ENCODE results near the gene BEX4.
A peak's percentile ranks its signal among the peaks of the same experiment; 100 is the strongest.
"Not testable (repeated sequence)": the region's sequence is repeated elsewhere in the genome, so short reads cannot be mapped to it uniquely, and the experiment has no call there.

The BEX4 gene

DNA sequence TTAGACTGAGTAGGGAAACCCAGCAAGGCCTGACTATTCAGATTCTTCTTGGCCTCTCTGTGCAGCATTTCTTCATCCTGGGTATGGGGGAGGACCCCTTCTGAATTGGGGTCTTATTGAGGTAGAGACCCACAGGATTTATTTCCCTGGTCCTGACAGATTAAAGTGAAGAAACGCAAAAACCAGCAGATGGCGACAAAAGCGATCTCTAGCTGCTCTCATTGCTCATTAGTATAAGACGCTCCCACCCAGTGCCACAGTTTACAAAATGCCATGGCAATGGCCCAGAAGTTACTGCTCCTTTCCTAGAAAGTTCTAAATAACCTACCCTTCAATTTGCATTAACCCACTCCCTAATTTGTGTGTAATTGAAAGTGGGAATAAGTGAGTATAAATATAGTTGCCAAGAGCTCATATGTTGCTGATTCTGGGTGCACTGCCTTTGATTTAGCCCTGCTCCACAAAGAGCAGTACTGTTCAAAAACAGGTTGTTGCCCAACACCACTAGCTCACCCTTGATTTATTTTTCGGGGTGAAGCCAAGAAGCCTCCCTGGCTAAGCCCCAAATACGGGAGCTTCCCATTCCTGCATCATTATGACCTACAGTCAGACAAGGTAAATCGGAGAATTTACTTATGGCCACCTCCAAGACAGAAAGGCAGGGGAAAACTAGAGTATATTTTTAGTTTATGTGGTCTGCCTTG, 3.7 kb upstream of the BEX4 start:
- no peak overlapping the region for H3K4me3 ChIP-seq (ENCODE audit: low read depth, low read length)
- H3K27me3 ChIP-seq (ENCODE audit: control insufficient read depth, insufficient read depth, low read length), result peaks cover 3% of the 10 kb centered on the region
- no peaks in the 10 kb centered on the region for H3K9me3 ChIP-seq (ENCODE audit: control insufficient read depth, insufficient read depth, low read length)
- H3K9ac ChIP-seq (ENCODE audit: low read depth, low read length), result no peak overlapping the region
- peaks cover 2% of the 10 kb centered on the region for H3K36me3 ChIP-seq (ENCODE audit: control insufficient read depth, insufficient read depth, low read length)
- H3K4me1 ChIP-seq (ENCODE audit: control insufficient read depth, insufficient read depth, low read length), result peaks cover 5% of the 10 kb centered on the region

- Histone ChIP-seq H3K4me3 (ENCODE audit: low read depth, low read length) (no peak overlapping the region), H3K4me1 (ENCODE audit: control insufficient read depth, insufficient read depth, low read length) (peaks cover 8% of the 10 kb centered on the region), H3K27me3 (ENCODE audit: control insufficient read depth, insufficient read depth, low read length) (no peaks in the 10 kb centered on the region), H3K36me3 (ENCODE audit: control insufficient read depth, insufficient read depth, low read length) (peaks cover 2% of the 10 kb centered on the region), H3K9ac (ENCODE audit: low read depth, low read length) (no peak overlapping the region), H3K9me3 (ENCODE audit: control insufficient read depth, insufficient read depth, low read length) (no peaks in the 10 kb centered on the region)
These were observed 2.0 kb upstream of the BEX4 start for GRCh38 chrX:103212749-103213457.

GRCh38 chrX:103215425-103215991, 600 bp downstream of the BEX4 start:
- Histone ChIP-seq H3K36me3 (ENCODE audit: control insufficient read depth, insufficient read depth, low read length) (peaks cover 2% of the 10 kb centered on the region), H3K27me3 (ENCODE audit: control insufficient read depth, insufficient read depth, low read length) (peaks cover 8% of the 10 kb centered on the region), H3K9ac (ENCODE audit: low read depth, low read length) (peak overlapping the region; percentile 93), H3K9me3 (ENCODE audit: control insufficient read depth, insufficient read depth, low read length) (no peaks in the 10 kb centered on the region), H3K4me1 (ENCODE audit: control insufficient read depth, insufficient read depth, low read length) (peaks cover 13% of the 10 kb centered on the region), H3K4me3 (ENCODE audit: low read depth, low read length) (peak overlapping the region; percentile 81)

- Histone ChIP-seq H3K4me3 (ENCODE audit: low read depth, low read length) (peak overlapping the region; percentile 33), H3K9ac (ENCODE audit: low read depth, low read length) (no peak overlapping the region), H3K4me1 (ENCODE audit: control insufficient read depth, insufficient read depth, low read length) (peaks cover 9% of the 10 kb centered on the region), H3K9me3 (ENCODE audit: control insufficient read depth, insufficient read depth, low read length) (no peaks in the 10 kb centered on the region), H3K36me3 (ENCODE audit: control insufficient read depth, insufficient read depth, low read length) (no peaks in the 10 kb centered on the region), H3K27me3 (ENCODE audit: control insufficient read depth, insufficient read depth, low read length) (peaks cover 21% of the 10 kb centered on the region)
These were observed 5.8 kb downstream of the BEX4 start for GRCh38 chrX:103220511-103221323.

DNA sequence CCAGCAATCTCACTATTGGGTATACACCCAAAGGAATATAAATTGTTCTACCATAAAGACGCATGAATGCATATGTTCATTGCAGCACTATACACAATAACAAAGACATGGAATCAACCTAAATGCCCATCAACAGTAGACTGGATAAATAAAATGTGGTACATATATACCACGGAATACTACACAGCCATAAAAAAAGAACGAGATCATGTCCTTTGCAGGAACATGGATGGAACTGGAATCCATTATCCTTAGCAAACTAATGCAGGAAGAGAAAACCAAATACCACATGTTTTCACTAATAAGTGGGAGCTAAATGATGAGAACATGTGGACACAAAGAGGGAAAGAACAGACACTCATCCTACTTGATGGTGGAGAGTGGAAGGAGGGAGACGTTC, 11.0 kb downstream of the BEX4 start:
- not testable (repeated sequence) for H3K9ac ChIP-seq (ENCODE audit: low read depth, low read length); H3K4me3 ChIP-seq (ENCODE audit: low read depth, low read length); H3K36me3 ChIP-seq (ENCODE audit: control insufficient read depth, insufficient read depth, low read length); H3K4me1 ChIP-seq (ENCODE audit: control insufficient read depth, insufficient read depth, low read length); H3K9me3 ChIP-seq (ENCODE audit: control insufficient read depth, insufficient read depth, low read length)
- H3K27me3 ChIP-seq (ENCODE audit: control insufficient read depth, insufficient read depth, low read length), result peaks cover 13% of the 10 kb centered on the region

DNA sequence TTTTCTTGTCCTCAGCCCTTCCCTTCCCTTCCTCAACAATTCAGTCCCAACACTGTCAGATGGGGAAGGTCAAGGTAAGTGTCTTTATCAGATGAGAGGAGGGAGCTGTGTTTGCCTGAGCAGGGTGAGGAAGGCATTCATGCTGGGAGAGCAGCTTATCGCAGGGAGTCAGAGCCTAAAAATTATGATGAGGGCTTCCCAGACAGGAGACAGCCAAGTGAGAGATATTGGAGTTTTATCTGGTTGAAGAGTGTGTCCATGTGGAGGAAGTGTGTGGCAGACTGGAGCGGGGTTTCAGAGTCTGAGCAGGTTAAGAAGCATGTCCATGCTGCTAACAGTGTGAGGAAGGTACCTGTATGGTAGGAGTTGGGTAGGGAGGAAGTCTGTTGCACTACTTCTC, 18.4 kb downstream of the BEX4 start:
- Histone ChIP-seq H3K9me3 (ENCODE audit: control insufficient read depth, insufficient read depth, low read length) (no peaks in the 10 kb centered on the region), H3K36me3 (ENCODE audit: control insufficient read depth, insufficient read depth, low read length) (no peaks in the 10 kb centered on the region), H3K4me3 (ENCODE audit: low read depth, low read length) (no peak overlapping the region), H3K27me3 (ENCODE audit: control insufficient read depth, insufficient read depth, low read length) (no peaks in the 10 kb centered on the region), H3K9ac (ENCODE audit: low read depth, low read length) (no peak overlapping the region), H3K4me1 (ENCODE audit: control insufficient read depth, insufficient read depth, low read length) (no peaks in the 10 kb centered on the region)

GRCh38 chrX:103234869-103235268, 20.0 kb downstream of the BEX4 start:
- no peak overlapping the region for H3K4me3 ChIP-seq (ENCODE audit: low read depth, low read length)
- H3K9me3 ChIP-seq (ENCODE audit: control insufficient read depth, insufficient read depth, low read length), result no peaks in the 10 kb centered on the region
- no peak overlapping the region for H3K9ac ChIP-seq (ENCODE audit: low read depth, low read length)
- no peaks in the 10 kb centered on the region for H3K27me3 ChIP-seq (ENCODE audit: control insufficient read depth, insufficient read depth, low read length)
- H3K4me1 ChIP-seq (ENCODE audit: control insufficient read depth, insufficient read depth, low read length), result no peaks in the 10 kb centered on the region
- no peaks in the 10 kb centered on the region for H3K36me3 ChIP-seq (ENCODE audit: control insufficient read depth, insufficient read depth, low read length)

GRCh38 chrX:103235608-103236007, 20.7 kb downstream of the BEX4 start:
- H3K36me3 ChIP-seq (ENCODE audit: control insufficient read depth, insufficient read depth, low read length); H3K4me3 ChIP-seq (ENCODE audit: low read depth, low read length); H3K4me1 ChIP-seq (ENCODE audit: control insufficient read depth, insufficient read depth, low read length); H3K9ac ChIP-seq (ENCODE audit: low read depth, low read length); H3K27me3 ChIP-seq (ENCODE audit: control insufficient read depth, insufficient read depth, low read length); H3K9me3 ChIP-seq (ENCODE audit: control insufficient read depth, insufficient read depth, low read length): not testable (repeated sequence)

- no peaks in the 10 kb centered on the region for H3K27me3 ChIP-seq (ENCODE audit: control insufficient read depth, insufficient read depth, low read length)
- H3K4me1 ChIP-seq (ENCODE audit: control insufficient read depth, insufficient read depth, low read length), result no peaks in the 10 kb centered on the region
- H3K36me3 ChIP-seq (ENCODE audit: control insufficient read depth, insufficient read depth, low read length), result no peaks in the 10 kb centered on the region
- no peak overlapping the region for H3K4me3 ChIP-seq (ENCODE audit: low read depth, low read length)
- H3K9me3 ChIP-seq (ENCODE audit: control insufficient read depth, insufficient read depth, low read length), result no peaks in the 10 kb centered on the region
- H3K9ac ChIP-seq (ENCODE audit: low read depth, low read length), result no peak overlapping the region
These were observed 21.4 kb downstream of the BEX4 start for GRCh38 chrX:103236296-103236695.

- Histone ChIP-seq H3K27me3 (ENCODE audit: control insufficient read depth, insufficient read depth, low read length) (no peaks in the 10 kb centered on the region), H3K36me3 (ENCODE audit: control insufficient read depth, insufficient read depth, low read length) (no peaks in the 10 kb centered on the region), H3K4me1 (ENCODE audit: control insufficient read depth, insufficient read depth, low read length) (no peaks in the 10 kb centered on the region)
These were observed 25.2 kb downstream of the BEX4 start for GRCh38 chrX:103240155-103240554.

GRCh38 chrX:103248553-103248952, 33.6 kb downstream of the BEX4 start:
- H3K27me3 ChIP-seq (ENCODE audit: control insufficient read depth, insufficient read depth, low read length), result no peaks in the 10 kb centered on the region
- H3K9me3 ChIP-seq (ENCODE audit: control insufficient read depth, insufficient read depth, low read length), result no peaks in the 10 kb centered on the region

More at GRCh38 chrX:103240155-103240554, 25.2 kb downstream of the BEX4 start:
- H3K9me3 ChIP-seq (ENCODE audit: control insufficient read depth, insufficient read depth, low read length), result no peaks in the 10 kb centered on the region
- H3K4me3 ChIP-seq (ENCODE audit: low read depth, low read length), result no peak overlapping the region
- H3K9ac ChIP-seq (ENCODE audit: low read depth, low read length), result no peak overlapping the region

More at GRCh38 chrX:103248553-103248952, 33.6 kb downstream of the BEX4 start:
- no peak overlapping the region for H3K9ac ChIP-seq (ENCODE audit: low read depth, low read length)
- no peaks in the 10 kb centered on the region for H3K36me3 ChIP-seq (ENCODE audit: control insufficient read depth, insufficient read depth, low read length)
- H3K4me1 ChIP-seq (ENCODE audit: control insufficient read depth, insufficient read depth, low read length), result peaks cover 6% of the 10 kb centered on the region
- no peak overlapping the region for H3K4me3 ChIP-seq (ENCODE audit: low read depth, low read length)
